Stimulated activated CD4-positive, alpha-beta T cell treated with anti-CD3 and anti-CD28 coated beads, TNF-alpha, amount 100 ng/mL, for 4 hours (primary cell): ENCODE measurements around the gene TRMT10B.
"Not testable (repeated sequence)": the region's sequence is repeated elsewhere in the genome, so short reads cannot be mapped to it uniquely, and the experiment has no call there.

ENCODE experiments used
- DNase-seq, 3 experiments: peaks; one replicate each; pipeline ENCODE4 v3.0.0-alpha.2; 2020; ENCODE audit warnings: low read depth in 3 of 3

TRMT10B gene

DNA sequence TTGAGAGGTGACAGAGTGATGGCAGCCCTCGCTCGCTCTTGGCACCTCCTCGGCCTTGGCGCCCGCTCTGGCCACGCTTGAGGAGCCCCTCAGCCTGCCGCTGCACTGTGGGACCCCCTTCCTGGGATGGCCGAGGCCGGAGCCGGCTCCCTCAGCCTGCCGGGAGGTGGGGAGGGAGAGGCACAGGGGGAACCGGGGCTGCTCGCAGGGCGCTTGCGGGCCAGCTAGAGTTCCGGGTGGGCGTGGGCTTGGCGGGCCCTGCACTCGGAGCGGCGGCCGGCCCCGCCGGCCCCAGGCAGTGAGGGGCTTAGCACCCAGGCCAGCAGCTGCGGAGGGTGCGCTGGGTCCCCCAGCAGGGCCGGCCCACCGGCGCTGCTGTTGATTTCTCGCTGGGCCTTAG, 1.9 kb upstream of the TRMT10B start:
- DNase-seq, result not testable (repeated sequence)

DNA sequence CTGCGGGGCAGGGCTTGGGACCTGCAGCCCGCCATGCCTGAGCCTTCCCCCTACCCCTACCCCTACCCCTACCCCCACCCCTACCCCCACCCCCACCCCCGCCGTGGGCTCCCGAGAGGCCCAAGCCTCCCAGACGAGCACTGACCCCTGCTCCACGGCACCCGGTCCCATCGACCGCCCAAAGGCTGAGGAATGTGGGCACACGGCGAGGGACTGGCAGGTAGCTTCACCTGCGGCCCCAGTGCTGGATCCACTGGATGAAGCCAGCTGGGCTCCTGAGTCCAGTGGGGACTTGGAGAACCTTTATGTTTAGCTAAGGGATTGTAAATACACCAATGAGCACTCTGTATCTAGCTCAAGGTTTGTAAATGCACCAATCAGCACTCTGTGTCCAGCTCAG, 1.5 kb upstream of the TRMT10B start:
- not testable (repeated sequence) for DNase-seq

DNA sequence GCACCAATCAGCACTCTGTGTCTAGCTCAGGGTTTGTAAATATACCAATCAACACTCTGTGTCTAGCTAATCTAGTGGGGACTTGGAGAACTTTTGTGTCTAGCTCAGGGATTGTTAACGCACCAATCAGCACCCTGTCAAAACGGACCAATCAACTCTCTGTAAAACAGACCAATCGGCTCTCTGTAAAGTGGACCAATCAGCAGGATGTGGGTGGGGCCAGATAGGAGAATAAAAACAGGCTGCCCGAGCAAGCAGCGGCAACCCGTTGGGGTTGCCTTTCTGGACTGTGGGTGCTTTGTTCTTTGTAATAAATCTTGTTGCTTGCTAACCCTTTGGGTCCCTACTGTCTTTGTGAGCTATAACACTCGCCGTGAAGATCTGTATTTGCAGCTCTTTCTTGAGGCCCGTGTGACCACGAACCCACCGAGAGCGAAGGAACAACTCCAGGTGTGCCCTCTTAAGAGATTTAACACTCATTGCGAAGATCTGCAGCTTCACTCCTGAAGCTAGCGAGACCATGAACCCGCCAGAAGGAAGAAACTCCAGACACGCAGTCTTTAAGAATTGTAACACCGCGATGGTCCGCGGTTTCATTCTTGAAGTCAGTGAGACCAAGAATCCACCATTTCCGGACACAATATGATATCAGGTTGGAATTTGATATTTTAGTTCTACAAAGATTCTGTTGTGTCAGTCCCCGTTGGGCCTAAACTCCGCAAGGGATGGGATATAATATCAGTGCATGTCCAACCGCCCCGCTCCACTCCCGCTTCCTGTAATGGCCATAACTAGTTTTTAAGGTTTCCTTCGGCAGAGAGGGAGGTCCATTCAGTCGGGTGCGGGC, 740 bp upstream of the TRMT10B start:
- DNase-seq, result no peak

DNA sequence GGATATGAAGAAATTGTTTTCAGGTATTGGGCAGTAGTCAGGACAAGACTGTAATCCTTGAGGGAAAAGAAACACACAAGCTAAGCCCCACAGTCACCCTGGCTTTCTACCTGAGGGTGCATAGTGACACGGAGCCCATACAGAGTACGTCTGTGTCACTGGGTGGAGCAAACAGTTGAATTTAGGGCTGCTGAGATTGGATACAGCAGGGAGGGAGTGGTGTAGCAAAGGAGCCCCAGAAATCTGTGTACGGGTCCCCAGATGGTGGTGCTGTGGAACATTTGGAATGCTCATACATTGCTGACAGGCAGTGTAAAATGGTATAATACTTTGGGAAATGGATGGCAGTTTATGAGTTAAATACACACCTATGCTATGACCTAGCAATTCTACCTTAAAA, 5.1 kb downstream of the TRMT10B start:
- DNase-seq, result no peak

DNA sequence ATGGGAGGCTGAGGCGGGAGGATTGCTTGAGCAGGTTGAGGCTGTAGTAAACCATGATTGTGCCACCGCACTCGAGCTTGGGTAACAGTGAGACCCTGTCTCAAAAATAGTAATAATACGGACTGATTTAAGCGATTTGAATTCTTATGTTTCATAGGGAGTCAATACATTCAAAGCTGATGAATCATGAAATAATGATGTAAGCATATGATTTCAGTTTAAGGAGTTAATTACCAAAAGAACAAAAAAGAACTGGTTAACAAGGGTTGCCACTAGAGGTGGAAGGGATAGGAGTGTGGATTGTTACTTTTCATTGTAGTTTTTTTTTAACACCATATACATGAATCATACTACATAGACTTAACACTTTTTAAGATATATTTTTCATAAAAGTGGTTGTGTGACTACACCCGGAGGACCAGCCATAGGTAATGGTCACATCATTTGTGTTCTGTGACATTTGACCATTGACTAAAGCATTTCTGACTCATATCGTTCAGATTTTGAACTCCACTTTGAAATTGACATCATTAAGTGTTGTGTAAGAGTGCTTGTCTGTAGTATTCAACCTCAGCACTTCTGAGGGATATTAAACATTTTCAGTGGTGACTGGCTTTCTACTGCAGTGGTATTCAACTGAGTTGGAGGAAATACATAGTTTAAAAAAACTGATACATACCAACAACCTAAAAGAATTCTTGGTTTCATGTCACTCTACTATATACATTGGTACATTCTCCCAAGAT, 7.0 kb downstream of the TRMT10B start:
- DNase-seq, result no peak

DNA sequence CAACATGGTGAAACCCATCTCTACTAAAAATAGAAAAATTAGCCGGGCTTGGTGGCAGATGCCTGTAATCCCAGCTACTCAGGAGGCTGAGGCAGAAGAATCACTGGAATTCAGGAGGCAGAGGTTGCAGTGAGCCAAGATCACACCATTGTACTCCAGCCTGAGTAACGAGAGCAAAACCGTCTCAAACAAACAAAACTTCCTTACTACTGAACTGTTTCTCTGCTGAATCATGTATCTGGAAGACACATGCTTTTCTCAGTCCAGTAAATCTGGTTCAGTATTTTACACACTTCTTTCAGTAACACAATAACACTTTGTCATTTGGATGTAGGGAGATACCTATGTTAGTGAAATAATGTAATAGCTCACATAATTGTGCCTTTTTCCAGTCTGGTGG, 7.9 kb downstream of the TRMT10B start:
- DNase-seq, result no peak

DNA sequence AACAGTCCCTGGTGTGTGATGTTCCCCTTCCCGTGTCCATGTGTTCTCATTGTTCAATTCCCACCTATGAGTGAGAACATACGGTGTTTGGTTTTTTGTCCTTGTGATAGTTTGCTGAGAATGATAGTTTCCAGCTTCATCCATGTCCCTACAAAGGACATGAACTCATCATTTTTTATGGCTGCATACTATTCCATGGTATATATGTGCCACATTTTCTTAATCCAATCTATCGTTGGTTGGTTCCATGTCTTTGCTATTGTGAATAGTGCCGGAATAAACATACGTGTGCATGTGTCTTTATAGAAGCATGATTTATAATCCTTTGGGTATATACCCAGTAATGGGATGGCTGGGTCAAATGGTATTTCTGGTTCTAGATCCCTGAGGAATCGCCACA, 11.7 kb downstream of the TRMT10B start:
- DNase-seq, result not testable (repeated sequence)

DNA sequence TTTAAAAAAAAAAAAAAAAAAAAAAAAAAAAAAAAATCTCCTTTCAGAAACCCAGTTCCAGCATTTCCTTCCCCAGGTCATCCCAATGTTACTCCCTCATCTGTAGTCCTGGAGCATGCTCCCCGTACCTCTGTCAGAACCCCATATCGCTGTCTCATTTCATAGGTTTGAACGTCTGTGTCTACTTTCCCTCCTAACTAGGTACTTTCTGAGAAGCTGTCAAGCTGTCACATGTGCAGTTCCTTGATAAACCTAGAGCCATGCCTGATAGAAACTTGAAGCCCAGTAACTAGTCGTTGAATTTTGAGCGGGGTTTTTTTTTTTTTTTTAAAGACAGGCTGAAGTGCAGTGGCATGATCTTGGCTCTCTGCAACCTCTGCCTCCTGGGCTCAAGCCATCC, 15.7 kb downstream of the TRMT10B start:
- no peak for DNase-seq

DNA sequence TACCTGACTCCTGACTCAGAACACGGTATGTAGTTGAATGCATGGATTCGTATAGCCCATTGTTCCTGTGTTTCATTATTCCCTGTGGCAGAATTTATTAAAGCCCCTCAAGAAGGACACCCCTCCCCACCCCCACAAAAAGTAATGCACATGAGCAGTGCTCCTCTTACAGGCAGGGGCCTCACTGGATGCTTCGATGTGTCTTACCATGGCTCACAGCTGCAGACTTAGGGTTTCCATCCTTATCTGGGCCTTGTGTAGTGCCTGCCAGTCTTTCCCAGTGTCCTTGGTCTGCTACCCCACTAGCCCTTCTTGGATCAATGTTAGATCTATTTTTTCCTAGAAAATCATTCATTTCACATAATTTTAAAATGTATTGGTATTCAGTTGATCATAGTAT, 16.4 kb downstream of the TRMT10B start:
- DNase-seq, result no peak

DNA sequence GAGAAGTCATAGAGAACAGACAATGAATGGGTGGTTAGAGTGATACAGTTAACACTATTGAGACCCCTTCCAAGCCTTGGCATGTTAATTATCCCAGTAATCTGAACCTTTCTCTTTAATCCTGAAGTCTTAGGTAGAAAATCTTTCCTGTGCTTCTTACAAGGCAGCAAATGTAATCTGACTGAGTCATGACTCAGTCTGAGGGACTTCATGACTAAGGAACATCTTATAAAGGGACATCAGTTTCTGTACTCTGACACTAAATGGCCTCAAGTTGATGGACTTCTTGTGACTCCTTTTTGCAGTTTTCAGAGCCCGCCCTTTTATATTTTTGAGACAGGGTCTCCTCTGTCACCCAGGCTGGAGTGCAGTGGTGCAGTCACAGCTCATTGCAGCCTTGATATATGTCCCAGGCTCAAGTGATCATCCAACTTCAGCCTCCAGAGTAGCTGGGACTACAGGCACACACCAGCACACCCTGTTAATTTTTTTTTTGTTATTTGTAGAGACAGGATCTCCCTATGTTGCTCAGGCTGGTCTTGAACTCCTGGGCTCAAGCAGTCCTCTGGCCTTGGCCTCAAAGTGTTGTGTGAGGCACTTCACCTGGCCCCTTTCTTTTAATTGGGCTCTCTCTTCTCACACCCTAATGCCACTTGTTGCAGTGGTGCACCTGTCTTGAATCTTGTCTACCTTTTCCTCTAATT, 21.8 kb downstream of the TRMT10B start:
- DNase-seq, result no peak

DNA sequence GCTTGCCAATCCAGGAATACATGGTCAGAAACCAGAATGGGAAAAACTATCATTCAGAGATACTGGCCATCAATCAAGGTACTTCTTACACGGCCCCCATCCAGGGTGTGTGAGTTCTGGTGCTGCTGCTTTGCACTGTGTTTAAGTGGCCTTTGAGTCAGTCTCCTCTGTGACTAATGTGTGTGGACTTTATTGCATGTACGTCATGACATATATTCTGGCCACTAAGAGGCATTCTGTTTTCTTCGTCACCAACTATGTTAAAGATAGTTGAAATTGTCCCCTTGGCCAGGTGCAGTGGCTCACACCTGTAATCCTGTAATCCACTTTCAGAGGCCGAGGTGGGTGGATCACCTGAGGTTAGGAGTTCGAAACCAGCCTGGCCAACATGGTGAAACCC, 22.7 kb downstream of the TRMT10B start:
- DNase-seq, result no peak

DNA sequence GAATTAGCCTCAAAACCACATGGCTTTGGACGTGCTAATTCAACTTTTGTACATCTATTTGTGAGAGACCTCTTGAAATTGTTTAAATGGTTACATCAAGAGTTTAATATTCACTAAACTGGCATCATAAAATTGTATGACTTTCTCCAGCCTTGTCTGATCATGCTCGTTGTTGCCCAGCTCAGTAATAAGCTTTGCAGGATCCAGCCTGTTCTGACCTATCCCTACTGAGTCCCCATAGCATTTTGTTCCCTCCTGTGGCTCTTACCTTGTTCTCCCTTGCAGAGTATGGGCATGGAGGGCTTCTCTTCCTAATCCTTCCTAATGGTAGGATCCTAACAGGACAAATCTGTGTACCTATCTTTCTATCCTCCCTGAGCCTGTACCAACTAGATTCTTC, 24.9 kb downstream of the TRMT10B start:
- DNase-seq, result no peak

DNA sequence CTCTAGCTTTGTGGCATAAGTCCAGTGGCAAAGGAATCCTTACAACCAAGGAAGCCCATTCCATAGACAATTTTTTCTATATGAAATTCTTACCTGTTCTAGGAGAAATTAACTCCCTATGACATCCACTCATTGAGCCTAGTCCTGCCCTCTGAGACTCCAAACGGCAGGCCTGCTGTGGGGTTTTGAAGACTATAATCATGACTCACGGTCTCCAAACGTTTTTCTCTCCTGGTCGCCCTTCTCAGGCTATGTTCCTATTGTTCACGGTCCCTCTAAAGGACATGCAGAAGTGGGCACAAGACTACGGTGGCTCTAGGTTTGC, 30.6 kb downstream of the TRMT10B start:
- no peak for DNase-seq

DNA sequence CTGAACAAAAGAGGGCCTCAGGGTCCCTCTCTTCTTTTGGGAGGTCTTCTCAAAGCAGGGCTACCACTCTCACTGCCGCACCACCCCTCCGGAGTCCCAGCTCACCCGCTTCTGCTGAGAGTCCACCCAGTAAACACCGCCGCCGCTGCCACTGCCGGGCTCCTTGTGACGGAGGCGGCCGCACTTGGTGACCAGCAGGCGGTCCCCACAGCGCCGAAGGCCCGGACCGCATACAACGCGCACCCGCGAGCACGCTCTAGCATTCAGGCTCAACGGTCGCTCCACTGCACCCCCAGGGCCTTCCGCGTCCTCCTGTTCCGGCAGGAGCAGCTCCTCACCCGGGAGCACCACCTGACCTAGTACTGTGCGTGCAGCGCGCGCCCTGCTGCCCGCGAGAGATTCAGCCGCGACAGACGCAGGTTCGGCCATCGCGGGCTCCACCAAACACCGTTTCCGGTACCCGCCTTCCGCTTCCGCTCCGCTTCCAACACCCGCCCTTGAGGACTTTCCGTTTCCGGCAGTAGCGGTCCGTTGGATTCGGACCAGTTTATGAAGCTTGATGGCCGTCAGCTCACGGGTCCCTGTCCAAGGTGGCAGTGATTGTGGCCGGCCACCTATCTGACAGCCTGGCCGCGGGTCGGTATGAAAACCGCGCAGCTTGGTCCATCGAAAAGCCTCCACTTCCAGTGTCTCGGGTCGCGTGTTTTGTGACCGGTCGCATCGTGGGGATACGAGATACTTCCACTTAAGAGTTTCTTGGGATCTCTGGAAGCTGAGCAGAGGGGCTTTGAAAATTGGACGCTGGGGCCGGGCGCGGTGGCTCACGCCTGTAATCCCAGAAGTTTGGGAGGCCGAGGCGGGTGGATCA, 31.2 kb downstream of the TRMT10B start, which contains the start of gene EXOSC3:
Gene EXOSC3, minus strand, starts transcription at position 449 of the 868 bp plus-strand sequence. Its CDS starts 20 bp downstream, at position 429.
- peak; percentile 66 to 71 (median 67) for DNase-seq

DNA sequence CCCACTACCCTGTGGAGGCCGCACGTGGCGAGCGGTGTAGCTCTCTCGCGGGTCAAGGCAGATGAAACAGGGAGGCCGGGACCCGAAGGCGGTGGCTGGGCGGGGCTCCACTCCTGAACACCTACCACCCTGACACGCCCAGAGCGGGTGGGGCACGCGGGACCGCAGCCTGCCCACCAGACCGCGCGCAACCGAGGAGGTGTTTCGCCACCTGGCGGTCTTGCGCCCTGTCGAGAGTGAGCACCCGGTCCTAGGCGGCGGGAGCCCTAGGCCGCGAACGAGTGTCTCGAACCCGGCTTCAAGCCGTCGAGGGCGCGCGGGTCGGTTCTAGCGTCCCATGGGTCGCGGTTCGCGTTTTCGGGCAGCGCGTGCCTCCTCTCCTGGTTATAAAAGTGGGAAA, 33.5 kb downstream of the TRMT10B start:
- no peak for DNase-seq

DNA sequence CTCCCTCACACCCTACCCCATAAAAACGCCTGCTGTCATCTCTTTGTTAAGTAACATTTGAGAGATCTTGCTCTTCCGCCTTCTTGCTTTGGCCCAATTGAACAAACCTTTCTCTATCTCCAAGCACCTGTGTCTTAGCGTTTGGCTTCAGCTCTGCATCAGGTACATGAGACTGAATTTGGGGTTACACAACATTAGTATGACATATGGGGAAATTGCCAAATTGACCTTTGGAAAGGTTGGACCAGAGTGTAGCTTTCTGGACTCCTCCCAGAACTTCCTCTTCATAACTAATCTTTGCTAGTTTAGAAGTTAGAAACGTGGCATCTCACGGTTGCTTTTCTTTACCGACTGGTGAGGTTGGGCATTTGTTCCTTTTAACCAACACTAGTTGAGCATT, 34.7 kb downstream of the TRMT10B start:
- DNase-seq, result no peak

DNA sequence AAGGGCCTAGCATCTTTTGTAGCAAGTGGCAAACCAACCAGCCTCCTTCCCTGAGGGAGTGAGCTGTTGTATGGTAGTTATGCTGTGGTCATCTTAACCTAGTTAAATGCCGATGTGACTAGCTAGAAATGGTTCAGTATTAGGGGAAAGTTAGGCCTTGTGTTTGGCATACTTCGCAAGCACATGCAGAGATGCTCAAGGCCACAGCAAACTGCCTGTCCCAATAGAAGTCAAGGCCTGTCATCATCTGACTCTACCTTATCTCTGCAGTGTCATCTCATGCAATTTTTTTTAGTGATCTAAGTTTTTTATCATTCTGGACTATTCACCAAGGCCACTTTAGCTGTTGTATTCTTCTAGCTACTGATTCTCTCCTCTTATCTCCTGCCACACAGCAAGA, 36.5 kb downstream of the TRMT10B start:
- DNase-seq, result no peak

DNA sequence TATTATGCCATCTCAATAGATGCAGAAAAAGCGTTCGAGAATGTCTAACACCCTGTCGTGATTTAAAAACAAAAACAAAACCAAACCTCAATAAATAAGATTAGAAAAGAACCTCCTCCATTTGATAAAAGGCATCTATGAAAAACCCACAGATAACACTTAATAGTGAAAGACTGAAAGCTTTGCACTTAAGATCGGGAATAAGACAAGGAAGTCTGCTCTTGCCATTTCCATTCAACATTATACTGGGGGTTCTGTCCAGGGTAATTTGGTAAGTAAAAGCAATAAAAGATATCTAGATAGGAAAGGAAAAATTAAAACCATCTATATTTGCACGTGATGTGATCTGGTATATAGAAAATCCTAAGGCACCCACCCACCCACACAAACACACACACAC, 38.5 kb downstream of the TRMT10B start:
- DNase-seq, result no peak

DNA sequence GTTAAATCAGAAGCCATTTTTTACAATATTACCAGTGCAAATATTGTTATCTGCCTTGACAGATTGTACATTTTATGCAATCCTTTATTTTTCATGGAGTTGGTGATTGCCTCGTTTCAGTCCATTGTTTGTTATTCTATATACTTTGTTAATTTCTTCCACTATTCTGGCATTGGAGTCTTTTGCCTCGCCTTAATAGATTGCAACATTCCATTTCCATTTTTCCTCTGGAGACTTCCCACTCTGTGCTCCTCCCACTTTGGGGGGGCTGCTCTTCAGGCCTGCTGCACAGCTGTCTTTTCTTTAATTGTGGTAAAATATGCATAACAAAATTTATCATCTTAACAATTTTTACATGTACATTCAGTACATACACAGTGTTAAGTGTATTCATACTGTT, 42.6 kb downstream of the TRMT10B start:
- DNase-seq, result no peak

DNA sequence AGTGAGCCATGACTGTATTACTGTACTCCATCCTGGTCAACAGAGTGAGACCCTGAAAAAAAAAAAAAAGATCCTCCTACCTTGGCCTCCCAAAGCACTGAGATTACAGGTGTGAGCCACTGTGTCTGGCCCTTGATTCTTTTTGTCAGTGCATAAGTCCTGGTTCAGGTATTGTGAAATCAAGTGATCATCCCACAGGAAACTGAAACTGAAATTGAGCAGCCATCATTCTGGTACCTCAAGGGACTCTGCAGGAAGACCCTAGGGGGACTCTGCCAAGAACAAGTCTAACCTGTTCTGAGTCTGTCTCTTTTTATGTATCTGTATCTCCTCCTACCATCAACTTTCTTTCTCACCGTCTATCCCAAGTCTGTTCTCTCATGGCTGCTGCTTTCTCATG, 45.1 kb downstream of the TRMT10B start:
- no peak for DNase-seq

DNA sequence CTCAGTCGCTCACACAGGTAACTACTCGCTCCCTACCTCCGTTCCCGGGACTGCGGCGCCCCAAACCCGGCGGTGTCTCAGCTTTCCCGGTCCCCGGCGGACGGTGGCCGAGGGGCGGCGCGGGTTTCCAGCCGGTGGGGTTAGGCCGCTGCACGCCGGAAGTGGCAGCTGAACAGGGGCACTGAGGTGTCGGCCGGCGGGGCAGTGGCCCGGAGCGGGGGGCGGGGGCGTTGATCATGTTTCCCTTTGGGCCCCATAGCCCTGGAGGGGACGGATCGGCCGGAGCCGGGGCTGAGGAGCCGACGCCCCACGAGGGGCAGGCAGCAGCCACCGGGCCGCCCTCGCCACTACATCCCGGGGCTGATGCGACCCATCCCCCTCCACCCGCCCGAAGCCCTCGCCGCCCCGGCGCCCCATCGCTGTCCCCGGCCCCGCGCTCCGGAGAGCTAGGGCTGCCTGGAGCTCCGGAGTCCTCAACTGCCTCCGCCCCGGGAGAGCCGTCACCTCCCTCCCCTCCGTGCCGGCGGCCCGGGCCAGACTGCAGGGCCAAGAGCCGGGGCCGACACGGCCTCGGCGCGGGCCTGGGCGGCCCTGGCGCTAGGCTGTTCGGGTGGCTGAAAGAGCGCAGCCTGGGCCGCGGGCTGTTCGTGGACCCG, 47.2 kb downstream of the TRMT10B start, which contains the start of gene DCAF10:
Gene DCAF10, plus strand, starts transcription at position 167 of the 656 bp plus-strand sequence. Its CDS starts 70 bp downstream, at position 237.
- DNase-seq, result peak; percentile 79 to 94 (median 79)
